GM23338 (cell line): Measurements from ENCODE around the gene GPATCH2. TPM values are rescaled to one million over a fixed set of nuclear protein-coding genes. Genes with fewer than 3 reads are reported as not detected.

Experiments used
- ATAC-seq: fragments of 200-7000 bp; cut with Tn5 transposase; 3 replicates; pipeline ENCODE4 v1.9.1; 2020
- DNase-seq: peaks from one replicate; pipeline ENCODE4 v3.0.0-alpha.2; 2015; ENCODE audit warnings: low spot score
- H2AFZ ChIP-seq: fragments of 200-600 bp; sonication (generic); 2 replicates; pipeline ENCODE4 v1.8.0; 2016; ENCODE audit warnings: antibody characterized with exemption, mild to moderate bottlenecking, moderate library complexity
- H3F3A ChIP-seq: fragments of 200-600 bp; sonication (generic); replicated peaks from 2 replicates; pipeline ENCODE4 v1.8.0; 2017; ENCODE audit warnings: antibody characterized with exemption, mixed run types, low read depth
- H3K27ac ChIP-seq: fragments of 200-600 bp; sonication (generic); 2 replicates; pipeline ENCODE4 v1.6.1; 2016; ENCODE audit warnings: low read depth
- H3K27me3 ChIP-seq: fragments of 200-600 bp; sonication (generic); 2 replicates; pipeline ENCODE4 v1.8.0; 2016; ENCODE audit warnings: mild to moderate bottlenecking, mixed run types, moderate library complexity; ENCODE audit not compliant: insufficient read depth
- H3K36me3 ChIP-seq: fragments of 200-600 bp; sonication (generic); 2 replicates; pipeline ENCODE4 v1.8.0; 2016; ENCODE audit warnings: mild to moderate bottlenecking; ENCODE audit not compliant: insufficient read depth
- H3K4me1 ChIP-seq: fragments of 200-600 bp; sonication (generic); 2 replicates; pipeline ENCODE4 v1.8.0; 2016; ENCODE audit warnings: mild to moderate bottlenecking, moderate library complexity; ENCODE audit not compliant: insufficient read depth
- H3K4me2 ChIP-seq: fragments of 200-600 bp; sonication (generic); 2 replicates; pipeline ENCODE4 v1.7.1; 2017; ENCODE audit warnings: mixed run types
- H3K4me3 ChIP-seq: fragments of 200-600 bp; sonication (generic); 2 replicates; pipeline ENCODE4 v1.6.1; 2016; ENCODE audit warnings: mixed run types
- H3K79me2 ChIP-seq: fragments of 200-600 bp; sonication (generic); replicated peaks from 2 replicates; pipeline ENCODE4 v1.8.0; 2017; ENCODE audit warnings: mild to moderate bottlenecking; ENCODE audit not compliant: insufficient read depth
- H3K9me2 ChIP-seq: fragments of 200-600 bp; sonication (generic); 2 replicates; pipeline ENCODE4 v1.8.0; 2017; ENCODE audit not compliant: insufficient read depth
- H4K20me1 ChIP-seq: fragments of 200-600 bp; sonication (generic); replicated peaks from 2 replicates; pipeline ENCODE4 v1.8.0; 2017; ENCODE audit warnings: mild to moderate bottlenecking; ENCODE audit not compliant: insufficient read depth
- H3K27ac Mint-ChIP-seq: 2 replicates; pipeline ENCODE4 v1.8.0; 2020; ENCODE audit warnings: inconsistent platforms, mild to moderate bottlenecking, moderate library complexity, mixed read lengths
- H3K27me3 Mint-ChIP-seq: 3 replicates; pipeline ENCODE4 v1.8.0; 2022; ENCODE audit warnings: low read depth, mild to moderate bottlenecking, moderate library complexity, mixed read lengths, inconsistent platforms; ENCODE audit not compliant: insufficient read depth, poor library complexity
- H3K36me3 Mint-ChIP-seq: 3 replicates; pipeline ENCODE4 v1.8.0; 2021; ENCODE audit warnings: low read depth, mild to moderate bottlenecking, inconsistent platforms, moderate library complexity, mixed read lengths
- H3K4me1 Mint-ChIP-seq: 3 replicates; pipeline ENCODE4 v1.8.0; 2020; ENCODE audit warnings: mild to moderate bottlenecking, inconsistent platforms, mixed read lengths
- H3K4me3 Mint-ChIP-seq: 3 replicates; pipeline ENCODE4 v1.8.0; 2021; ENCODE audit warnings: moderate library complexity, mild to moderate bottlenecking, inconsistent platforms, mixed read lengths
- H3K9me3 Mint-ChIP-seq: 3 replicates; pipeline ENCODE4 v1.8.0; 2020; ENCODE audit warnings: moderate library complexity, mild to moderate bottlenecking, inconsistent platforms, mixed read lengths
- CREB1 ChIP-seq: fragments of 250-450 bp; sonication (Bioruptor Pico); IDR thresholded peaks from 2 replicates; pipeline ENCODE4 v1.5.0; 2020; ENCODE audit warnings: low read depth, mild to moderate bottlenecking, moderate library complexity
- EZH2 ChIP-seq: fragments of 200-600 bp; sonication (generic); IDR thresholded peaks from one replicate; pipeline ENCODE4 v1.8.0; 2017; ENCODE audit warnings: antibody characterized with exemption, mild to moderate bottlenecking, low read depth; ENCODE audit not compliant: unreplicated experiment
- EZH2phosphoT487 ChIP-seq: fragments of 200-600 bp; sonication (generic); IDR thresholded peaks from one replicate; pipeline ENCODE4 v1.8.1; 2018; ENCODE audit warnings: antibody characterized with exemption; ENCODE audit not compliant: unreplicated experiment
- JUNB ChIP-seq: IDR thresholded peaks from one replicate; pipeline ENCODE4 v1.6.1; 2016; ENCODE audit warnings: antibody characterized with exemption; ENCODE audit not compliant: unreplicated experiment
- NANOG ChIP-seq: IDR thresholded peaks from 2 replicates; pipeline ENCODE4 v1.6.1; 2016; ENCODE audit warnings: antibody characterized with exemption, borderline replicate concordance
- POLR2AphosphoS5 ChIP-seq: IDR thresholded peaks from 2 replicates; pipeline ENCODE4 v1.6.1; 2016; ENCODE audit warnings: antibody characterized with exemption, low read depth
- STAT1 ChIP-seq: IDR thresholded peaks from one replicate; pipeline ENCODE4 v1.6.1; 2016; ENCODE audit warnings: antibody characterized with exemption; ENCODE audit not compliant: unreplicated experiment
- ZNF114 ChIP-seq: fragments of 250-450 bp; sonication (Bioruptor Pico); IDR thresholded peaks from 2 replicates; pipeline ENCODE4 v1.5.0; 2020; ENCODE audit warnings: mild to moderate bottlenecking, moderate library complexity
- ZNF331 ChIP-seq: fragments of 250-450 bp; sonication (Bioruptor Pico); IDR thresholded peaks from 2 replicates; pipeline ENCODE4 v1.5.0; 2020; ENCODE audit warnings: low read depth, mild to moderate bottlenecking, moderate library complexity
- polyA plus RNA-seq: library from polyadenylated mRNA; unstranded; fragments of >200 nt; fragmentation: Nextera tagmentation; extraction: Ambion mirVana; gene quantifications from 2 replicates; pipeline ENCODE4 v1.2.1, GENCODE V29; 2016
- total RNA-seq: library from RNA; depleted of rRNA; stranded (reverse); fragments of >200 nt; shearing (Covaris generic); gene quantifications from 2 replicates; pipeline ENCODE4 v1.2.3, GENCODE V29; 2014
- TF ChIP-seq, protein P1 (sequence below): IDR thresholded peaks from 2 replicates; pipeline ENCODE4 v1.6.1; 2016; ENCODE audit warnings: antibody characterized with exemption
- TF ChIP-seq, protein P2 (sequence below), 2 experiments: fragments of 200-600 bp in 1 of 2; sonication (generic) in 1 of 2; conservative IDR thresholded peaks; 2 replicates each; pipeline versions ENCODE4 v1.5.1 to v1.6.1; 2016 to 2017; ENCODE audit warnings: antibody characterized with exemption in 2 of 2, low read depth in 2 of 2, mild to moderate bottlenecking in 2 of 2, moderate library complexity in 1 of 2
- TF ChIP-seq, protein P3 (sequence below): IDR thresholded peaks from one replicate; pipeline ENCODE4 v1.6.1; 2018; ENCODE audit warnings: antibody characterized with exemption; ENCODE audit not compliant: unreplicated experiment
- TF ChIP-seq, protein P4 (sequence below): fragments of 250-450 bp; sonication (Bioruptor Pico); IDR thresholded peaks from 2 replicates; pipeline ENCODE4 v1.5.0; 2020; ENCODE audit warnings: mild to moderate bottlenecking, moderate library complexity

Gene GPATCH2
- total and polyA plus RNA-seq, 2 experiments from 2014 or later: 12.3 to 26.7 TPM

- no peaks in the 10 kb centered on the region for H3K36me3 Mint-ChIP-seq
- DNase-seq (no peak), ATAC-seq (no peak)
- no peaks in the 10 kb centered on the region for H3F3A ChIP-seq
- TF ChIP-seq EZH2 (no peak), CREB1 (no peak), STAT1 (no peak), JUNB (no peak), EZH2phosphoT487 (no peak), NANOG (no peak), ZNF114 (CRISPR knock-in tag) (no peak), POLR2AphosphoS5 (no peak), ZNF331 (CRISPR knock-in tag) (no peak)
- TF ChIP-seq, protein P1, sequence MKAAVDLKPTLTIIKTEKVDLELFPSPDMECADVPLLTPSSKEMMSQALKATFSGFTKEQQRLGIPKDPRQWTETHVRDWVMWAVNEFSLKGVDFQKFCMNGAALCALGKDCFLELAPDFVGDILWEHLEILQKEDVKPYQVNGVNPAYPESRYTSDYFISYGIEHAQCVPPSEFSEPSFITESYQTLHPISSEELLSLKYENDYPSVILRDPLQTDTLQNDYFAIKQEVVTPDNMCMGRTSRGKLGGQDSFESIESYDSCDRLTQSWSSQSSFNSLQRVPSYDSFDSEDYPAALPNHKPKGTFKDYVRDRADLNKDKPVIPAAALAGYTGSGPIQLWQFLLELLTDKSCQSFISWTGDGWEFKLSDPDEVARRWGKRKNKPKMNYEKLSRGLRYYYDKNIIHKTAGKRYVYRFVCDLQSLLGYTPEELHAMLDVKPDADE: no peak
- TF ChIP-seq, protein P2, sequence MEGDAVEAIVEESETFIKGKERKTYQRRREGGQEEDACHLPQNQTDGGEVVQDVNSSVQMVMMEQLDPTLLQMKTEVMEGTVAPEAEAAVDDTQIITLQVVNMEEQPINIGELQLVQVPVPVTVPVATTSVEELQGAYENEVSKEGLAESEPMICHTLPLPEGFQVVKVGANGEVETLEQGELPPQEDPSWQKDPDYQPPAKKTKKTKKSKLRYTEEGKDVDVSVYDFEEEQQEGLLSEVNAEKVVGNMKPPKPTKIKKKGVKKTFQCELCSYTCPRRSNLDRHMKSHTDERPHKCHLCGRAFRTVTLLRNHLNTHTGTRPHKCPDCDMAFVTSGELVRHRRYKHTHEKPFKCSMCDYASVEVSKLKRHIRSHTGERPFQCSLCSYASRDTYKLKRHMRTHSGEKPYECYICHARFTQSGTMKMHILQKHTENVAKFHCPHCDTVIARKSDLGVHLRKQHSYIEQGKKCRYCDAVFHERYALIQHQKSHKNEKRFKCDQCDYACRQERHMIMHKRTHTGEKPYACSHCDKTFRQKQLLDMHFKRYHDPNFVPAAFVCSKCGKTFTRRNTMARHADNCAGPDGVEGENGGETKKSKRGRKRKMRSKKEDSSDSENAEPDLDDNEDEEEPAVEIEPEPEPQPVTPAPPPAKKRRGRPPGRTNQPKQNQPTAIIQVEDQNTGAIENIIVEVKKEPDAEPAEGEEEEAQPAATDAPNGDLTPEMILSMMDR (conservative IDR thresholded peaks at IDR 0.05; ENCODE audit: low read depth in 2 of 2): no peak
- TF ChIP-seq, protein P3, sequence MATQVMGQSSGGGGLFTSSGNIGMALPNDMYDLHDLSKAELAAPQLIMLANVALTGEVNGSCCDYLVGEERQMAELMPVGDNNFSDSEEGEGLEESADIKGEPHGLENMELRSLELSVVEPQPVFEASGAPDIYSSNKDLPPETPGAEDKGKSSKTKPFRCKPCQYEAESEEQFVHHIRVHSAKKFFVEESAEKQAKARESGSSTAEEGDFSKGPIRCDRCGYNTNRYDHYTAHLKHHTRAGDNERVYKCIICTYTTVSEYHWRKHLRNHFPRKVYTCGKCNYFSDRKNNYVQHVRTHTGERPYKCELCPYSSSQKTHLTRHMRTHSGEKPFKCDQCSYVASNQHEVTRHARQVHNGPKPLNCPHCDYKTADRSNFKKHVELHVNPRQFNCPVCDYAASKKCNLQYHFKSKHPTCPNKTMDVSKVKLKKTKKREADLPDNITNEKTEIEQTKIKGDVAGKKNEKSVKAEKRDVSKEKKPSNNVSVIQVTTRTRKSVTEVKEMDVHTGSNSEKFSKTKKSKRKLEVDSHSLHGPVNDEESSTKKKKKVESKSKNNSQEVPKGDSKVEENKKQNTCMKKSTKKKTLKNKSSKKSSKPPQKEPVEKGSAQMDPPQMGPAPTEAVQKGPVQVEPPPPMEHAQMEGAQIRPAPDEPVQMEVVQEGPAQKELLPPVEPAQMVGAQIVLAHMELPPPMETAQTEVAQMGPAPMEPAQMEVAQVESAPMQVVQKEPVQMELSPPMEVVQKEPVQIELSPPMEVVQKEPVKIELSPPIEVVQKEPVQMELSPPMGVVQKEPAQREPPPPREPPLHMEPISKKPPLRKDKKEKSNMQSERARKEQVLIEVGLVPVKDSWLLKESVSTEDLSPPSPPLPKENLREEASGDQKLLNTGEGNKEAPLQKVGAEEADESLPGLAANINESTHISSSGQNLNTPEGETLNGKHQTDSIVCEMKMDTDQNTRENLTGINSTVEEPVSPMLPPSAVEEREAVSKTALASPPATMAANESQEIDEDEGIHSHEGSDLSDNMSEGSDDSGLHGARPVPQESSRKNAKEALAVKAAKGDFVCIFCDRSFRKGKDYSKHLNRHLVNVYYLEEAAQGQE: no peak
- TF ChIP-seq, protein P4, sequence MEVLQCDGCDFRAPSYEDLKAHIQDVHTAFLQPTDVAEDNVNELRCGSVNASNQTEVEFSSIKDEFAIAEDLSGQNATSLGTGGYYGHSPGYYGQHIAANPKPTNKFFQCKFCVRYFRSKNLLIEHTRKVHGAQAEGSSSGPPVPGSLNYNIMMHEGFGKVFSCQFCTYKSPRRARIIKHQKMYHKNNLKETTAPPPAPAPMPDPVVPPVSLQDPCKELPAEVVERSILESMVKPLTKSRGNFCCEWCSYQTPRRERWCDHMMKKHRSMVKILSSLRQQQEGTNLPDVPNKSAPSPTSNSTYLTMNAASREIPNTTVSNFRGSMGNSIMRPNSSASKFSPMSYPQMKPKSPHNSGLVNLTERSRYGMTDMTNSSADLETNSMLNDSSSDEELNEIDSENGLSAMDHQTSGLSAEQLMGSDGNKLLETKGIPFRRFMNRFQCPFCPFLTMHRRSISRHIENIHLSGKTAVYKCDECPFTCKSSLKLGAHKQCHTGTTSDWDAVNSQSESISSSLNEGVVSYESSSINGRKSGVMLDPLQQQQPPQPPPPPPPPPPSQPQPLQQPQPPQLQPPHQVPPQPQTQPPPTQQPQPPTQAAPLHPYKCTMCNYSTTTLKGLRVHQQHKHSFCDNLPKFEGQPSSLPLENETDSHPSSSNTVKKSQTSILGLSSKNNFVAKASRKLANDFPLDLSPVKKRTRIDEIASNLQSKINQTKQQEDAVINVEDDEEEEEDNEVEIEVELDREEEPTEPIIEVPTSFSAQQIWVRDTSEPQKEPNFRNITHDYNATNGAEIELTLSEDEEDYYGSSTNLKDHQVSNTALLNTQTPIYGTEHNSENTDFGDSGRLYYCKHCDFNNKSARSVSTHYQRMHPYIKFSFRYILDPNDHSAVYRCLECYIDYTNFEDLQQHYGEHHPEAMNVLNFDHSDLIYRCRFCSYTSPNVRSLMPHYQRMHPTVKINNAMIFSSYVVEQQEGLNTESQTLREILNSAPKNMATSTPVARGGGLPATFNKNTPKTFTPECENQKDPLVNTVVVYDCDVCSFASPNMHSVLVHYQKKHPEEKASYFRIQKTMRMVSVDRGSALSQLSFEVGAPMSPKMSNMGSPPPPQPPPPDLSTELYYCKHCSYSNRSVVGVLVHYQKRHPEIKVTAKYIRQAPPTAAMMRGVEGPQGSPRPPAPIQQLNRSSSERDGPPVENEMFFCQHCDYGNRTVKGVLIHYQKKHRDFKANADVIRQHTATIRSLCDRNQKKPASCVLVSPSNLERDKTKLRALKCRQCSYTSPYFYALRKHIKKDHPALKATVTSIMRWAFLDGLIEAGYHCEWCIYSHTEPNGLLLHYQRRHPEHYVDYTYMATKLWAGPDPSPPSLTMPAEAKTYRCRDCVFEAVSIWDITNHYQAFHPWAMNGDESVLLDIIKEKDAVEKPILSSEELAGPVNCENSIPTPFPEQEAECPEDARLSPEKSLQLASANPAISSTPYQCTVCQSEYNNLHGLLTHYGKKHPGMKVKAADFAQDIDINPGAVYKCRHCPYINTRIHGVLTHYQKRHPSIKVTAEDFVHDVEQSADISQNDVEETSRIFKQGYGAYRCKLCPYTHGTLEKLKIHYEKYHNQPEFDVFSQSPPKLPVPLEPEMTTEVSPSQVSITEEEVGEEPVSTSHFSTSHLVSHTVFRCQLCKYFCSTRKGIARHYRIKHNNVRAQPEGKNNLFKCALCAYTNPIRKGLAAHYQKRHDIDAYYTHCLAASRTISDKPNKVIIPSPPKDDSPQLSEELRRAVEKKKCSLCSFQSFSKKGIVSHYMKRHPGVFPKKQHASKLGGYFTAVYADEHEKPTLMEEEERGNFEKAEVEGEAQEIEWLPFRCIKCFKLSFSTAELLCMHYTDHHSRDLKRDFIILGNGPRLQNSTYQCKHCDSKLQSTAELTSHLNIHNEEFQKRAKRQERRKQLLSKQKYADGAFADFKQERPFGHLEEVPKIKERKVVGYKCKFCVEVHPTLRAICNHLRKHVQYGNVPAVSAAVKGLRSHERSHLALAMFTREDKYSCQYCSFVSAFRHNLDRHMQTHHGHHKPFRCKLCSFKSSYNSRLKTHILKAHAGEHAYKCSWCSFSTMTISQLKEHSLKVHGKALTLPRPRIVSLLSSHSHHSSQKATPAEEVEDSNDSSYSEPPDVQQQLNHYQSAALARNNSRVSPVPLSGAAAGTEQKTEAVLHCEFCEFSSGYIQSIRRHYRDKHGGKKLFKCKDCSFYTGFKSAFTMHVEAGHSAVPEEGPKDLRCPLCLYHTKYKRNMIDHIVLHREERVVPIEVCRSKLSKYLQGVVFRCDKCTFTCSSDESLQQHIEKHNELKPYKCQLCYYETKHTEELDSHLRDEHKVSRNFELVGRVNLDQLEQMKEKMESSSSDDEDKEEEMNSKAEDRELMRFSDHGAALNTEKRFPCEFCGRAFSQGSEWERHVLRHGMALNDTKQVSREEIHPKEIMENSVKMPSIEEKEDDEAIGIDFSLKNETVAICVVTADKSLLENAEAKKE (CRISPR knock-in tag): no peak
- no peaks in the 10 kb centered on the region for H3K4me1 ChIP-seq
- H3K27ac ChIP-seq: no peak overlapping the region
- H2AFZ ChIP-seq: no peak overlapping the region
- no peak overlapping the region for H3K4me2 ChIP-seq
- no peak overlapping the region for H3K4me3 ChIP-seq
- no peaks in the 10 kb centered on the region for H3K36me3 ChIP-seq
- no peaks in the 10 kb centered on the region for H3K27me3 Mint-ChIP-seq
- no peaks in the 10 kb centered on the region for H3K4me1 Mint-ChIP-seq
- H3K79me2 ChIP-seq: no peaks in the 10 kb centered on the region
- peak overlapping the region; percentile 12; the same call in 1 of the 2 replicates for H3K27ac Mint-ChIP-seq
- no peaks in the 10 kb centered on the region for H3K27me3 ChIP-seq
- no peaks in the 10 kb centered on the region for H3K9me2 ChIP-seq
- no peaks in the 10 kb centered on the region for H3K9me3 Mint-ChIP-seq
- 0 out of 2 replicates have a peak, but pooled peaks cover 3% of the 10 kb centered on the region for H4K20me1 ChIP-seq
- no peak overlapping the region for H3K4me3 Mint-ChIP-seq
These were observed 44.3 kb downstream of the GPATCH2 start for GRCh38 chr1:217586586-217586985.
